GM21717 (cell line): ENCODE data around the gene RAB11FIP3.

Experiments used
- ATAC-seq: cut with Tn5 transposase; IDR thresholded peaks from one replicate; pipeline ENCODE4 v1.9.1; 2021; ENCODE audit warnings: mild to moderate bottlenecking, moderate library complexity; ENCODE audit not compliant: unreplicated experiment

The RAB11FIP3 gene

DNA sequence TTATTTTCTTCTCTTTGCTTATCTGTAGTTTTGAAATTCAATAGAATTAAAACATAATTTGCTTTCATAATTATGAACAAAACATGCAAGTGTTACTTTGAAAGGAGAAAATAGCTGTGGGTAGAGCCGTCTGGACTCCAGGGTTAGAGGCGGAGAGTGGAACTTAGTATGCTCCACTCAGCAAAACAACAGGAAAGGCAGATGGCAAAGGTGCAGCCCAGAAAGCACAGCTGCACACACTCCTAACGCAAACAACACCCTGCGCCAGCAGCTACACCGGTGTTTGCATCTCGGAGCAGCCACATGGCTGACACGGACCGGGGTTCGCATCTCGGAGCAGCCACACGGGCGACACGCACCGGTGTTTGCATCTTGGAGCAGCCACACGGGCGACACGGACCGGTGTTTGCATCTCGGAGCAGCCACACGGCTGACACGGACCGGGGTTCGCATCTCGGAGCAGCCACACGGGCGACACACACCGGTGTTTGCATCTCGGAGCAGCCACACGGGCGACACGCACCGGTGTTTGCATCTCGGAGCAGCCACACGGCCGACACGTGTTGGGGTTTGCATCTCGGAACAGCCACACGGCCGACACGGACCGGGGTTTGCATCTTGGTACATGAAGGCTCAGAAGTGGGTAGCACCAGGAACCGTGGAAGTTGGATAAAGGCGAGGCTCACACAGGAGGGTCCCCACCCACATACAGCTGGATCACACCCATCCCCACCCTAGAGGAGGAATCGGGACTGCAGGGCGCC lies 89.9 kb downstream of the RAB11FIP3 start:
- ATAC-seq, result no peak

DNA sequence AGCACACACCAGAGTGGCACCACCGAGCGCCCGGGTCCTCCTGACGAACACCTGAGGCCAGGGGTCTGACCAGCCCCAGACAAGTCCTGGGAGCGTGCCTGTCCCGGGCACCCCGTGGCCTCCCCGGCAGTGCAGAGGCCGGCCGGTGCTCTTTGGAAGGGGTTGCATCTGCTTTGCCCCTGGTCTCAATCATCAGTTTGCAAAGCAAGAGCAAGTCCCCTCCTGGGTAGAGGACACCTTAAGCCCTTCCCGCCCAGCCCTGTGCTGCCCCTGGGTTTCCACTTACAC lies 90.4 kb downstream of the RAB11FIP3 start:
- ATAC-seq, result no peak

GRCh38 chr16:516301-516700 lies 90.9 kb downstream of the RAB11FIP3 start:
- ATAC-seq, result no peak

DNA sequence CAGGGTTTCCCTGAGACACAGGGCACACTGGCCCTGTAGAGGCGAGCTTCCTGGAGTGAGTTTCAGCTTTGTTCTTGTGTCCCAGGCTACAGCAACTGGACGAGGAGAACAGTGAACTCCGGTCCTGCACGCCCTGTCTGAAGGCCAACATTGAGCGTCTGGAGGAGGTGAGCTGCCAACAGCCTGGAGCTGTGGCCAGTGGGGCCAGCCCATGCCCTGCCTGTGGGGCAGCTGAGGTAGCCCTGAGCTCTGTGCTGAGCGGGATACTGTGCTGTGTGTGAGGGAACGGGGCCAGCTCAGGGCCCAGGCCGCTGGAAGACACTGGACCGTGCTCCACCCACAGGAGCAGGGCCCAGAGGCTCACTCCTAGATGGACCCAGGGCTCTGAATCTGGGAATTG lies 93.4 kb downstream of the RAB11FIP3 start:
- no peak for ATAC-seq

- ATAC-seq, result no peak
These were observed 94.0 kb downstream of the RAB11FIP3 start for GRCh38 chr16:519425-519824.

GRCh38 chr16:519841-520687 lies 94.6 kb downstream of the RAB11FIP3 start:
- ATAC-seq, result no peak

DNA sequence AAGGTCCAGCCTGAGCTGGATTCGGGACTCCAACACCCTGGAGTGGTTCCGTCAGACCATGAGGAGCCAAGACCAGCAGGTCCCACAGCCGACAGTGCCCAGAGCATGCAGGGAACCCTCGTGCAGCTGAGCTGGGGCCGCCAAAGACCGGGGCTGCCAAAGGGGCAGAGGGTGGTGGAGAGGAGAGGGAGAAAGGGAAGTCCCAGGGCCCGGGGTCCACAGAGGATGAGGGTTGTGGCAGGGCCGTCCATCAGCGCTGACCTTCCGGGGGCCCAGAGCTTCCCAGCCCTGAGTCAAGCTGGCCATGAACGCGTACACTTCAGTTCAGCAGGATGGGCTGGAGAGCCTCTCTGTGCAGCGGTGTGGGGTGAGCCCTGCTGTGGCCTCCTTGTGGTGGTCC lies 95.4 kb downstream of the RAB11FIP3 start:
- no peak for ATAC-seq

DNA sequence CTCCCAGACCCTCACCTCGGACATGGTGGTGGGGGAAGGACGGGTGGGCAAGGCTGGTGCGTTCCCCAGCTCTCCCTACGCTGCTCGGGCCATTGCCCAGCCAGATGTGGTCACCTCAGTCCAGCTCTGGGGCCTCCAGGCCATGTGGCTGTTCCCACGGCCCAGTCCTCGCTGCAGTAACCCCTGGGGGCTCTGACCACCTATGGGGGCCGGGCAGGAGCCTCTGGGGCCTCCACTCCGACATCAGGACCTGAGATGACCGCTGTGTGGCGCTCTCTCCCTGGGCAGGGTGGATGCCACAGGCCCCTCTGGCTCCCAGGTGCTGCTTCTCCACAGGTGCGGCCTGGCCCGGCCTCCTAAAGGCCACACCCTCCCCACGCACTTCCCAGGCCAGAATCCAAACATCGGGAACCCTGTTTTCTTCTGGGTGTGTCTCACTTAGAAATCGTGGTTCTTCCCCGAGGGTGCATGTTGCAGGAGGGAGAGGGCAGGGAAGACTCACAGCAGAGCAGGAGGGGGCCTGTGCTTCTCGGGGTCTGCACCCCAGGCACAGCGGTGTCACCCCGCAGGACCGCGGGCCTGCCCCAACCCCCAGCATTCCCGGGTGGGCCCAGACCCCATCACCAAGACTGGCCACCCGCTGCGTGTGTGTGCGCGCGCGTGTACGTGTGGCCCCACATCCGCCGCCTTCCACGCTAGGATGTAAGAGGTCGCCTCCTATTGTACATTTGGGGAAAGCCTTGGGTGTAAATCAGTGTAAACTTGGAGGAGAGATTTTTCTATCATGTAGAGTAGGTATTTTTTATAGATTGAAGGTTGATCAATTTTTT lies 96.1 kb downstream of the RAB11FIP3 start:
- ATAC-seq, result no peak

GRCh38 chr16:522320-523096 lies 97.1 kb downstream of the RAB11FIP3 start:
- no peak for ATAC-seq

- no peak for ATAC-seq
These were observed 97.8 kb downstream of the RAB11FIP3 start for GRCh38 chr16:523097-523741.

GRCh38 chr16:524274-525040 lies 99.0 kb downstream of the RAB11FIP3 start:
- ATAC-seq, result no peak

DNA sequence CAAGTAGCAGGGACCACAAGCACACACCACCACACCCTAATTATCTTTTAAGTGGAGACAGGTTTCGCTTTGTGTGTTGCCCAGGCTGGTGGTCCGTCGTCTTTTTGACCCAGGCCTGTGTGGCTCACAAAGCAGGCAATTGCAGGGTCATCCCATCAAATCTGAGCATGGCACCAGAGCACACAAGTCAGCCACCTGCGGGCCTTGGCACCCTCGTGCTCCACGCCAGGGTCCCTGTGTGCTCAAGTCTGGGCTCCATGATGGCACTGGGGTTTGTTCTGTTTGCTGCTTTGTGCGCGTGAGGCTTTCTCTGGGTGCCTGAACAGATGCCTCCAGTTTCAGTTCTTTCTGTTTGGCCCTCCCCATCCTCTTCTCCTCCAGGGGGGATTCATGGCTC lies 99.7 kb downstream of the RAB11FIP3 start:
- ATAC-seq, result no peak

- no peak for ATAC-seq
These were observed 100.2 kb downstream of the RAB11FIP3 start for GRCh38 chr16:525520-526180.

GRCh38 chr16:526181-527014 lies 100.9 kb downstream of the RAB11FIP3 start:
- ATAC-seq, result peak; percentile 11

DNA sequence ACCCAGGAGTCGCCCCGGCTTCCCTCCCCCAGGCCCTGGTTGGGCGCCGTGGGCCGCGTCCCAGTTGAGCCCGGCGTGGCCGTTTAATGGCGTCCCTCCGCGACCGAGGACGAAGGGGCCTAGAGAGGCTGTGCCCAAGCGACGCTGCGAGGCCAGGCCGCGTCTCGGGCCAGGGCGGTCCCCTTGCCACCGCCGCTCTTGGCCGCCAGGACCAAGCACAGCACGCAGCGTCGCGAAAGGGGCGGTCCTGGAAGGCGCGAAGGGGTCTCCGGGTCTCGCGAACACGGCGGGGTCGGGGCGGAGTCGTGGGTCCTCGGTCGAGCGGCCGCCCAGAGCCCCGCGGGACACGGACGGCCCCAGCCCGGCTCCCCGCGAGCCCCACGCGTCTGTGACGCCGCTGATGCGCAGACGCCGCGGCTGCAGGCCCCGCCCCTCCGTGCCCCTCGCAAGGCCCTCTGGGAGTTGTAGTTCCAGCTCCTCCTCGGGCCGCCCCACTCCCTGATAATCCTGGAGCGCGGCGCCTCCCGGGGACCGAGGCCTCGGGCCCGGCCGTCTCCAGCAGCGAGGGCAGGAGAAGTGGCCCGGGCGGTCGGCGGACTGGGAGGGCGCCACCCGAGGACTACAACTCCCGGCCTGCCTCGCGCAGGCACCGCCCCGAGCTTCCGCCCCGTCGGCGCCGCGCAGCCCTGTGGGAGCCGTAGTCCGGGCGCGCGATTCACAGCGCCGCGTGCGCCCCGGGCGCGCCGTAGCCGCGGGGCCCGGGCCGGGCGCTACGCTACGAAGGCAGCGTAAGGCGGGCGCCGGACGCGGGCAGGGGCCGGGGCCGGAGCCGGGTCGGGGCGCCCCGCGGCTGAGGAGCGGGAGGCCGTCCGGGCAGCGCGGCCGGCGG lies 101.8 kb downstream of the RAB11FIP3 start, which contains the start of gene CAPN15:
Gene CAPN15 (plus strand): TSS at position 698 of the 889 bp plus-strand sequence. CDS start 19,127 bp downstream, outside the sequence.
- peak; percentile 52 for ATAC-seq

DNA sequence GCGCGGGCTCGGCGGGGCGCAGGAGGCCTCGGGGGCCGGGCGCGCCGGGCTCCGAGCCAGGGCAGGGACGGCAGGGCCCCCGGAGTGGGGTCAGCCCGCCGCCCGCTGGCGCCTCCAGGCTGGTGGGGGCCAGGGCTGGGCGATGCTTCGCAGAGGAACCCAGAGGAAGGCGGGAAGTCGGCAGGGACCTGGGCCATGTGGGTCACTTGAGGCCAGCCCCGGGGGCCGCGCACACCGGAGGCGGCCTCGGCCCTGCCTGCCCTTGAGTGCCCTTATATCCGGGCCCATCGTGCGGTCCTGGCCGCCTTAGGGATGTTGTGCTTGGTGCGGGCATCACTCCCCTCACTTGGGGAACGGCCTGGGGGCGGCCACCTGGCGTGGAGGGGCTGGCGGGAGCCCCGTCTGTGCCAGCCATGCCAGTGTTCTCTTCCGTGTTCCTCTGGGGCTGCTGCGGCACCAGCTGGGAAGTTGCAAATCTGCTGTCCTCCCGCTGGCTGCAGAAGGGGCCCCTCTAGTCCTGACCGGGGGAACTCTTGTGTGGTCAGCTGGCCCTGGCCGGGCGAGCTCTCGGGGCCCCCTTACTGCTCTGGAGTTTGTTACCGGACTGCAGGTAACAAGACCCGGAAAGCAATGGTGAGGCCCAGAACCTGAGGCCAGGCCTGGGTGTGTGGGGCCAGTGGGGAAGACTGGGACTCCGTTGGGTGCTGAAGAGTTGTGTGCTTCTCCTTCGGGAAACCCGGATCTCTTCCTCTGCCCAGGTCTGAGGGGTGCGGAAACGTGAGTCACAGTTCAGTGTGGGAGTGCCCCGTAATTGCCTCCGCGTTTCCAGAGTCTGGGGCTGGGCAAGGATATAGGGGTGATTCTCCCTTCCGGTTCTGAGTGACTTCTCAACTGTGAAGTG lies 102.9 kb downstream of the RAB11FIP3 start:
- ATAC-seq, result no peak
